Mesothelial cell of epicardium (in vitro differentiated cells): Measurements from ENCODE around the gene SOBP. TPM values are rescaled to one million over a fixed set of nuclear protein-coding genes. Genes with fewer than 3 reads are reported as not detected.

ENCODE experiments used
- DNase-seq, 2 experiments: peaks; one replicate each; pipeline ENCODE4 v3.0.0; 2021; ENCODE audit warnings: low spot score in 2 of 2; ENCODE audit not compliant: unreplicated experiment in 2 of 2
- H3K27ac Mint-ChIP-seq: 2 replicates; pipeline ENCODE4 v1.8.0; 2021; ENCODE audit warnings: mixed read lengths
- H3K27me3 Mint-ChIP-seq: 2 replicates; pipeline ENCODE4 v1.8.0; 2021; ENCODE audit warnings: low read depth, mixed read lengths
- H3K36me3 Mint-ChIP-seq: 2 replicates; pipeline ENCODE4 v1.8.0; 2021; ENCODE audit warnings: mixed read lengths
- H3K4me1 Mint-ChIP-seq: 2 replicates; pipeline ENCODE4 v1.8.0; 2021; ENCODE audit warnings: mixed read lengths
- H3K4me3 Mint-ChIP-seq: 2 replicates; pipeline ENCODE4 v1.8.0; 2021; ENCODE audit warnings: mild to moderate bottlenecking, moderate library complexity, mixed read lengths
- H3K9me3 Mint-ChIP-seq: 2 replicates; pipeline ENCODE4 v1.8.0; 2021; ENCODE audit warnings: mixed read lengths
- total RNA-seq: library from RNA; stranded (reverse); gene quantifications from 3 replicates; pipeline ENCODE4 v1.2.1, GENCODE V29; 2021
- TF ChIP-seq, protein P1 (sequence below): fragments of 200-600 bp; sonication (generic); IDR thresholded peaks from one replicate; pipeline ENCODE4 v1.5.0; 2021; ENCODE audit warnings: antibody characterized with exemption; ENCODE audit not compliant: unreplicated experiment

The SOBP gene
- total RNA-seq, 1 donor from 2014 or later = 7.6 TPM

- Mint-ChIP-seq H3K9me3 (peaks cover 7% of the 10 kb centered on the region), H3K36me3 (no peaks in the 10 kb centered on the region), H3K27me3 (no peaks in the 10 kb centered on the region), H3K27ac (no peak overlapping the region), H3K4me1 (peaks cover 11% of the 10 kb centered on the region), H3K4me3 (no peak overlapping the region)
- DNase-seq = no peak
- TF ChIP-seq, protein P1, sequence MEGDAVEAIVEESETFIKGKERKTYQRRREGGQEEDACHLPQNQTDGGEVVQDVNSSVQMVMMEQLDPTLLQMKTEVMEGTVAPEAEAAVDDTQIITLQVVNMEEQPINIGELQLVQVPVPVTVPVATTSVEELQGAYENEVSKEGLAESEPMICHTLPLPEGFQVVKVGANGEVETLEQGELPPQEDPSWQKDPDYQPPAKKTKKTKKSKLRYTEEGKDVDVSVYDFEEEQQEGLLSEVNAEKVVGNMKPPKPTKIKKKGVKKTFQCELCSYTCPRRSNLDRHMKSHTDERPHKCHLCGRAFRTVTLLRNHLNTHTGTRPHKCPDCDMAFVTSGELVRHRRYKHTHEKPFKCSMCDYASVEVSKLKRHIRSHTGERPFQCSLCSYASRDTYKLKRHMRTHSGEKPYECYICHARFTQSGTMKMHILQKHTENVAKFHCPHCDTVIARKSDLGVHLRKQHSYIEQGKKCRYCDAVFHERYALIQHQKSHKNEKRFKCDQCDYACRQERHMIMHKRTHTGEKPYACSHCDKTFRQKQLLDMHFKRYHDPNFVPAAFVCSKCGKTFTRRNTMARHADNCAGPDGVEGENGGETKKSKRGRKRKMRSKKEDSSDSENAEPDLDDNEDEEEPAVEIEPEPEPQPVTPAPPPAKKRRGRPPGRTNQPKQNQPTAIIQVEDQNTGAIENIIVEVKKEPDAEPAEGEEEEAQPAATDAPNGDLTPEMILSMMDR = no peak
Observed at GRCh38 chr6:107690643-107691061, 200.7 kb downstream of the SOBP start.

DNA sequence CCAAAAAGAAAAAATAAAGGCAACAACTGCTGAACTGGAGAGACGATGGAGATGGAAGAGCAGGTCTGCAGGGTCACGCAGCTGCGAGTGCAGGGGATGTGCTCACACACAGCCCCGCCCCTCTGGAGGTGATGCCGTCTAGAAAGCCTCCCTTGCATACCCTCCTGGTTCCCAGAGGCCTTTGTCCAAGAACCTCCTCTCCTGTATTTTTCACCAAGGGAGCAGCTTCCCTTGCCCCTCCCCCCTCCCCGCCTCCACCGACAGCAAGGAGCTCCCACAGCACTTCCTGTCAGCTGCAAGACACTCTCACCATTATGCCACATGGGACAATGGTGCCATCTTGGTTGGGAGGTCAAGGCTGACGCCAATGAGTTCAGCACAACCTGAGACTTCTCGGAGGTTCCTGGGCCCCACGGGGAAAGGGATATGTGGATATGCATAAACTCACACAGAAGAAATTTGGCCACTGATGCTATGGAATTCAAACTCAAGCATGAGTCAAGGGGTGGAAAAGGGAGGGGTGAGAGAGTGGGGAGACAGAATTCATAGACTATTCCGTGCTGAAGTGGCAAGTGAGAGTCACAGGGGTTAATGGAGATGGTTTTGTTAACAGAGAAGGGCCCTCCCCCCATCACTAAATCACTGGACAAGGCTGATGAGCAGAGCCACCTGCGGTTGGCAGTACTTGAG lies 201.3 kb downstream of the SOBP start:
- Mint-ChIP-seq H3K4me3 (no peak overlapping the region), H3K27ac (no peak overlapping the region), H3K9me3 (peaks cover 7% of the 10 kb centered on the region), H3K27me3 (no peaks in the 10 kb centered on the region), H3K4me1 (peaks cover 11% of the 10 kb centered on the region), H3K36me3 (no peaks in the 10 kb centered on the region)
- TF ChIP-seq, protein P1 = no peak
- DNase-seq = no peak

DNA sequence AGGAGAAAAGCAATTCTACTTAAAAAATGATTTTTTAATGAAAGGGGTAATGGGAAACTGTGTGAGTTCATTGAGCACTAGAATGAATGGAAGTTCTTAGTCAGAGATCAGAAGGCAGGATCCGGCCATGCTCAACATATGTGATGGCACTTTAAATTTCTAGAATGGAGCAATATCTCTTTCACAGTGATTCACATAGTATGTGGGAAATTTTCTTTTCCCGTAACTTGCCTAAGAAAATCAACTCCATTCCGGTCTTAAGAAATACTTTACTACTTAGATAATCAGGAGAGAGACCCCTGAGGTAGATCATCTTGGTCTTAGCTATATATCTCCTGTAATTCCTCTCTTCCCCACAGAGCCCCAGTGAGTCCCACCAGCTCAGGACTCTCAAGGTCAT lies 202.4 kb downstream of the SOBP start:
- Mint-ChIP-seq H3K4me3 (no peak overlapping the region), H3K9me3 (no peaks in the 10 kb centered on the region), H3K4me1 (peaks cover 11% of the 10 kb centered on the region), H3K27me3 (no peaks in the 10 kb centered on the region), H3K27ac (no peak overlapping the region), H3K36me3 (no peaks in the 10 kb centered on the region)
- TF ChIP-seq, protein P1 = no peak
- DNase-seq = no peak

DNA sequence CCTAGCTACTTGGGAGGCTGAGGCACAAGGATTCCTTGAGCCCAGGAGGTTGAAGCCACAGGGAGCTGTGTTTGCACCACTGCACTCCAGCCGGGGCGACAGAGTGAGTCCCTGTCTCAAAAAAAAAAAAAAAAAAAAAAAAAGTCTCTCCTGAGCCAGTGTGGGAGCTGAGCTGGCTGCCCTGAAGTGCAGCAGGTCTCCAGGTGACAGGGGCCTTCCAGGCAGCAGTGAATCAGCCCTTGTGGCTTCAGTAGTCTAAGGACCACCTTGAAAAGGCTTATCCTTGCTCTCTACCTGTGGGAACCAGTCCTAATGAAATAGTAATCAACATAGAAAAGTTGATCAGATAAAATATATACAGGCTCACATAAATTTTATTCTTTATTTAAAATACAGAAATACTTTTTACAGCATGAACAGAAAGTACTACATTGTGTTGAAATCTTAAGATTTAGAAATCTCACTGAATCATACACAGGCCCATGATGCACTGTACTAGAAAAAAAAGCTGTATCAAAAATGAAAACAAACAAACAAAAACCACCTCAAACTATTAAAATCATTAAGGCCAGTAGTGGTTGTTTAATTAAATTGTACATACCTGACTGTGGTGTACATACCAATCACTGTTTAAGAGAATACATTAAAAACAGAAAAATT lies 205.3 kb downstream of the SOBP start:
- TF ChIP-seq, protein P1 = no peak
- H3K4me1 Mint-ChIP-seq = peaks cover 11% of the 10 kb centered on the region
- H3K4me3 Mint-ChIP-seq = no peak overlapping the region
- H3K36me3 Mint-ChIP-seq = no peaks in the 10 kb centered on the region
- H3K9me3 Mint-ChIP-seq = no peaks in the 10 kb centered on the region
- no peak for DNase-seq
- no peak overlapping the region for H3K27ac Mint-ChIP-seq
- no peaks in the 10 kb centered on the region for H3K27me3 Mint-ChIP-seq

DNA sequence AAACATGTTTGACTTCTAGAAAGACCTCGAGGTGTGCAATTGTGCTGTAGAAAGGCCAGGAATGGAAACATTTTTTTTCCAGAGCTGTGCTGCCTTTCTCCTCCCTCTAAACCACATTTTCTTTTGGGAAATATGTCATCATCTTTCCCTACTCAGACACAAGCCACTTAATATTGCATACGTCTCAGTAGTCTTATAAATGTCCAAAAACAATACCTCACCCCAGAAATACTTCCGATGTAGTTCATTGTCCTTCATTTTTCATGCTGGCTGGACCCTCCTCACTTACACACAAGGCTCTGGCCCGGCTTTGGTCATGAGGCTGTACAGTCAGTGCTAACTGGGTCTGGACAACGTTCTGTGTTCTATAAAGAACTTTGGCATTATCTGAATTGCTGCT lies 207.8 kb downstream of the SOBP start:
- Mint-ChIP-seq H3K4me1 (no peaks in the 10 kb centered on the region), H3K27ac (no peak overlapping the region), H3K27me3 (no peaks in the 10 kb centered on the region), H3K9me3 (no peaks in the 10 kb centered on the region), H3K4me3 (no peak overlapping the region), H3K36me3 (no peaks in the 10 kb centered on the region)
- DNase-seq = no peak
- TF ChIP-seq, protein P1 = no peak
